Activated CD4-positive, alpha-beta T cell treated with anti-CD3 and anti-CD28 coated beads, Interleukin-2, amount 10 ng/mL, durations not matched to agents 7 days and 5 days (primary cell): ENCODE data around the gene NRG4. TPM values are rescaled to one million over a fixed set of nuclear protein-coding genes. Genes with fewer than 3 reads are reported as not detected.

Experiments used
- CTCF ChIA-PET: fragments of 350-600 bp; sonication (Branson Sonifier 250); formaldehyde crosslinking; loops from one replicate; lab custom pipeline; 2021; ENCODE audit warnings: antibody characterized with exemption; lab: Charles Lee
- POLR2A ChIA-PET: fragments of 350-600 bp; sonication (Branson Sonifier 250); formaldehyde crosslinking; loops from one replicate; lab custom pipeline; 2021; ENCODE audit warnings: antibody characterized with exemption; lab: Charles Lee
- DNase-seq: peaks from one replicate; pipeline ENCODE4 v3.0.0-alpha.2; 2020
- H3K27ac Mint-ChIP-seq: one replicate; pipeline ENCODE4 v1.8.0; 2021; ENCODE audit warnings: mild to moderate bottlenecking, moderate library complexity, mixed read lengths
- H3K27me3 Mint-ChIP-seq: one replicate; pipeline ENCODE4 v1.8.0; 2021; ENCODE audit warnings: mixed read lengths
- H3K36me3 Mint-ChIP-seq: one replicate; pipeline ENCODE4 v1.8.0; 2021; ENCODE audit warnings: low read depth, mixed read lengths
- H3K4me1 Mint-ChIP-seq: one replicate; pipeline ENCODE4 v1.8.0; 2021; ENCODE audit warnings: mixed read lengths
- H3K4me3 Mint-ChIP-seq: one replicate; pipeline ENCODE4 v1.8.0; 2021; ENCODE audit warnings: mild to moderate bottlenecking, moderate library complexity, mixed read lengths
- H3K9me3 Mint-ChIP-seq: one replicate; pipeline ENCODE4 v1.8.0; 2021; ENCODE audit warnings: mixed read lengths
- total RNA-seq, 2 experiments: library from RNA; stranded (reverse); gene quantifications; one replicate each; pipeline ENCODE4 v1.2.3, GENCODE V29; 2021

NRG4 gene
- total RNA-seq, 2 experiments from 2014 or later, result not detected

- no peaks in the 10 kb centered on the region for H3K4me1 Mint-ChIP-seq
- ChIA-PET CTCF (interaction anchor here (1.0 kb wide), 1 partner anchor 29 kb away, joined by 4 read pairs; no protein-coding TSS in a partner anchor), POLR2A (no interaction called here)
- no peak overlapping the region for H3K27ac Mint-ChIP-seq
- DNase-seq, result no peak
- H3K36me3 Mint-ChIP-seq, result peaks cover 22% of the 10 kb centered on the region
- peaks cover 27% of the 10 kb centered on the region for H3K27me3 Mint-ChIP-seq
- H3K4me3 Mint-ChIP-seq, result no peak overlapping the region
- H3K9me3 Mint-ChIP-seq, result no peaks in the 10 kb centered on the region
Observed at GRCh38 chr15:75942464-75942863, 69.8 kb downstream of the NRG4 start.

- H3K36me3 Mint-ChIP-seq, result peaks cover 42% of the 10 kb centered on the region
- DNase-seq, result no peak
- H3K9me3 Mint-ChIP-seq, result no peaks in the 10 kb centered on the region
- ChIA-PET POLR2A (no interaction called here), CTCF (interaction anchor here (1.5 kb wide), 1 partner anchor 16 kb away, joined by 4 read pairs; no protein-coding TSS in a partner anchor)
- no peak overlapping the region for H3K4me3 Mint-ChIP-seq
- H3K27me3 Mint-ChIP-seq, result no peaks in the 10 kb centered on the region
- no peak overlapping the region for H3K27ac Mint-ChIP-seq
- peaks cover 21% of the 10 kb centered on the region for H3K4me1 Mint-ChIP-seq
Observed at GRCh38 chr15:75930866-75931265, 81.4 kb downstream of the NRG4 start.

- peaks cover 27% of the 10 kb centered on the region for H3K4me1 Mint-ChIP-seq
- CTCF ChIA-PET, result interaction anchor here (0.7 to 1.5 kb wide), 2 partner anchors 14 to 15 kb away, joined by 4 to 5 read pairs; no protein-coding TSS in a partner anchor
- no peaks in the 10 kb centered on the region for H3K27me3 Mint-ChIP-seq
- no peaks in the 10 kb centered on the region for H3K9me3 Mint-ChIP-seq
- peaks cover 41% of the 10 kb centered on the region for H3K36me3 Mint-ChIP-seq
- no peak overlapping the region for H3K4me3 Mint-ChIP-seq
- no peak for DNase-seq
- peak overlapping the region; percentile 4 for H3K27ac Mint-ChIP-seq
- POLR2A ChIA-PET, result interaction anchor here (0.6 kb wide), 1 partner anchor 11 kb away, joined by 3 read pairs; no protein-coding TSS in a partner anchor
Observed at GRCh38 chr15:75929799-75930565, 82.2 kb downstream of the NRG4 start.

- H3K36me3 Mint-ChIP-seq, result peaks cover 39% of the 10 kb centered on the region
- H3K27ac Mint-ChIP-seq, result no peak overlapping the region
- peaks cover 33% of the 10 kb centered on the region for H3K4me1 Mint-ChIP-seq
- DNase-seq, result no peak
- no peaks in the 10 kb centered on the region for H3K27me3 Mint-ChIP-seq
- no peak overlapping the region for H3K4me3 Mint-ChIP-seq
- CTCF ChIA-PET, result interaction anchor here (0.5 to 0.7 kb wide), 2 partner anchors 13 to 212 kb away, joined by 5 read pairs; no protein-coding TSS in a partner anchor
- no peaks in the 10 kb centered on the region for H3K9me3 Mint-ChIP-seq
- POLR2A ChIA-PET, result interaction anchor here (0.7 kb wide), 1 partner anchor 33 kb away, joined by 7 read pairs; no protein-coding TSS in a partner anchor
Observed at GRCh38 chr15:75928680-75929608, 83.3 kb downstream of the NRG4 start.

GRCh38 chr15:75927601-75928000, 84.6 kb downstream of the NRG4 start:
- ChIA-PET CTCF (interaction anchor here (1.0 kb wide), 1 partner anchor 50 kb away, joined by 3 read pairs; no protein-coding TSS in a partner anchor), POLR2A (no interaction called here)
- H3K4me1 Mint-ChIP-seq, result peaks cover 44% of the 10 kb centered on the region

GRCh38 chr15:75926931-75927330, 85.3 kb downstream of the NRG4 start:
- ChIA-PET POLR2A (no interaction called here), CTCF (interaction anchor here (1.0 kb wide), 1 partner anchor 49 kb away, joined by 3 read pairs; no protein-coding TSS in a partner anchor)
- H3K27ac Mint-ChIP-seq, result no peak overlapping the region
- peaks cover 49% of the 10 kb centered on the region for H3K4me1 Mint-ChIP-seq
- H3K4me3 Mint-ChIP-seq, result no peak overlapping the region
- no peak for DNase-seq
- no peaks in the 10 kb centered on the region for H3K27me3 Mint-ChIP-seq
- peaks cover 37% of the 10 kb centered on the region for H3K36me3 Mint-ChIP-seq
- no peaks in the 10 kb centered on the region for H3K9me3 Mint-ChIP-seq

More at GRCh38 chr15:75927601-75928000, 84.6 kb downstream of the NRG4 start:
- Mint-ChIP-seq H3K27me3 (no peaks in the 10 kb centered on the region), H3K9me3 (no peaks in the 10 kb centered on the region), H3K27ac (no peak overlapping the region), H3K36me3 (peaks cover 38% of the 10 kb centered on the region), H3K4me3 (no peak overlapping the region)
- DNase-seq, result no peak

GRCh38 chr15:75925440-75925839, 86.8 kb downstream of the NRG4 start:
- ChIA-PET CTCF (no interaction called here), POLR2A (no interaction called here)
- Mint-ChIP-seq H3K36me3 (peaks cover 31% of the 10 kb centered on the region), H3K27ac (no peak overlapping the region), H3K4me1 (peaks cover 45% of the 10 kb centered on the region), H3K4me3 (no peak overlapping the region), H3K27me3 (no peaks in the 10 kb centered on the region), H3K9me3 (no peaks in the 10 kb centered on the region)
- no peak for DNase-seq

- no peak overlapping the region for H3K4me3 Mint-ChIP-seq
- H3K27ac Mint-ChIP-seq, result no peak overlapping the region
- DNase-seq, result no peak
- ChIA-PET POLR2A (no interaction called here), CTCF (interaction anchor here (1.3 kb wide), 1 partner anchor 102 kb away, joined by 3 read pairs; no protein-coding TSS in a partner anchor)
- no peaks in the 10 kb centered on the region for H3K9me3 Mint-ChIP-seq
- peaks cover 37% of the 10 kb centered on the region for H3K4me1 Mint-ChIP-seq
- H3K27me3 Mint-ChIP-seq, result no peaks in the 10 kb centered on the region
- H3K36me3 Mint-ChIP-seq, result peaks cover 32% of the 10 kb centered on the region
Observed at GRCh38 chr15:75924576-75924975, 87.6 kb downstream of the NRG4 start.

- peaks cover 33% of the 10 kb centered on the region for H3K36me3 Mint-ChIP-seq
- H3K27ac Mint-ChIP-seq, result no peak overlapping the region
- no peak overlapping the region for H3K4me3 Mint-ChIP-seq
Observed at GRCh38 chr15:75923756-75924155, 88.5 kb downstream of the NRG4 start.

GRCh38 chr15:75921732-75922703, 90.2 kb downstream of the NRG4 start:
- POLR2A ChIA-PET, result no interaction called here
- DNase-seq, result peak; percentile 44
- H3K4me1 Mint-ChIP-seq, result peaks cover 35% of the 10 kb centered on the region

More at GRCh38 chr15:75923756-75924155, 88.5 kb downstream of the NRG4 start:
- CTCF ChIA-PET, result interaction anchor here (1.3 kb wide), 1 partner anchor 101 kb away, joined by 3 read pairs; no protein-coding TSS in a partner anchor
- peaks cover 34% of the 10 kb centered on the region for H3K4me1 Mint-ChIP-seq
- DNase-seq, result peak; percentile 19
- POLR2A ChIA-PET, result interaction anchor here (0.5 kb wide), 1 partner anchor 23 kb away, joined by 5 read pairs; no protein-coding TSS in a partner anchor
- no peaks in the 10 kb centered on the region for H3K9me3 Mint-ChIP-seq
- no peaks in the 10 kb centered on the region for H3K27me3 Mint-ChIP-seq

GRCh38 chr15:75920079-75920478, 92.1 kb downstream of the NRG4 start:
- Mint-ChIP-seq H3K9me3 (no peaks in the 10 kb centered on the region), H3K4me3 (no peak overlapping the region), H3K4me1 (peaks cover 27% of the 10 kb centered on the region), H3K27ac (no peak overlapping the region), H3K27me3 (no peaks in the 10 kb centered on the region), H3K36me3 (peaks cover 31% of the 10 kb centered on the region)
- DNase-seq, result no peak
- POLR2A ChIA-PET, result no interaction called here
- CTCF ChIA-PET, result interaction anchor here (0.6 to 2.2 kb wide), 3 partner anchors 14 to 130 kb away, joined by 4 to 7 read pairs (median 4); no protein-coding TSS in a partner anchor

More at GRCh38 chr15:75921732-75922703, 90.2 kb downstream of the NRG4 start:
- no peaks in the 10 kb centered on the region for H3K27me3 Mint-ChIP-seq
- H3K27ac Mint-ChIP-seq, result no peak overlapping the region
- peaks cover 34% of the 10 kb centered on the region for H3K36me3 Mint-ChIP-seq
- CTCF ChIA-PET, result interaction anchor here (0.6 to 2.2 kb wide), 5 partner anchors 16 to 142 kb away, joined by 3 to 7 read pairs (median 5); no protein-coding TSS in a partner anchor
- H3K4me3 Mint-ChIP-seq, result no peak overlapping the region
- H3K9me3 Mint-ChIP-seq, result no peaks in the 10 kb centered on the region
